ENCODE results near the gene AQP1.

Gene AQP1

GRCh38 chr7:30881448-30881847 lies 30.2 kb upstream of the AQP1 start:
- in situ Hi-C loops (cut with HindIII; ENCODE audit: low sequenced_read_pairs), result no loop called here

- in situ Hi-C loops (cut with HindIII; ENCODE audit: low sequenced_read_pairs), result no loop called here
These were observed 26.8 kb upstream of the AQP1 start for GRCh38 chr7:30884881-30885280.

GRCh38 chr7:30886608-30887011 lies 25.0 kb upstream of the AQP1 start:
- in situ Hi-C loops (cut with HindIII; ENCODE audit: low sequenced_read_pairs), result no loop called here

- in situ Hi-C loops (cut with HindIII; ENCODE audit: low sequenced_read_pairs), result no loop called here
These were observed 24.2 kb upstream of the AQP1 start for GRCh38 chr7:30887464-30887872.

- in situ Hi-C loops (cut with HindIII; ENCODE audit: low sequenced_read_pairs), result no loop called here
These were observed 22.9 kb upstream of the AQP1 start for GRCh38 chr7:30888747-30889146.

- in situ Hi-C loops (cut with HindIII; ENCODE audit: low sequenced_read_pairs), result no loop called here
These were observed 21.4 kb upstream of the AQP1 start for GRCh38 chr7:30890226-30890625.

- in situ Hi-C loops (cut with HindIII; ENCODE audit: low sequenced_read_pairs), result no loop called here
These were observed 18.3 kb upstream of the AQP1 start for GRCh38 chr7:30893357-30893756.

- in situ Hi-C loops (cut with HindIII; ENCODE audit: low sequenced_read_pairs), result no loop called here
These were observed 17.6 kb upstream of the AQP1 start for GRCh38 chr7:30894009-30894408.

- in situ Hi-C loops (cut with HindIII; ENCODE audit: low sequenced_read_pairs), result no loop called here
These were observed 16.6 kb upstream of the AQP1 start for GRCh38 chr7:30894866-30895605.

GRCh38 chr7:30896036-30896435 lies 15.6 kb upstream of the AQP1 start:
- in situ Hi-C loops (cut with HindIII; ENCODE audit: low sequenced_read_pairs), result no loop called here

- in situ Hi-C loops (cut with HindIII; ENCODE audit: low sequenced_read_pairs), result no loop called here
These were observed 14.6 kb upstream of the AQP1 start for GRCh38 chr7:30896783-30897637.

- in situ Hi-C loops (cut with HindIII; ENCODE audit: low sequenced_read_pairs), result no loop called here
These were observed 13.9 kb upstream of the AQP1 start for GRCh38 chr7:30897770-30898169.

GRCh38 chr7:30898411-30898810 lies 13.2 kb upstream of the AQP1 start:
- in situ Hi-C loops (cut with HindIII; ENCODE audit: low sequenced_read_pairs), result no loop called here

GRCh38 chr7:30899066-30899465 lies 12.6 kb upstream of the AQP1 start:
- in situ Hi-C loops (cut with HindIII; ENCODE audit: low sequenced_read_pairs), result no loop called here

- in situ Hi-C loops (cut with HindIII; ENCODE audit: low sequenced_read_pairs), result no loop called here
These were observed 12.0 kb upstream of the AQP1 start for GRCh38 chr7:30899630-30900029.

- in situ Hi-C loops (cut with HindIII; ENCODE audit: low sequenced_read_pairs), result no loop called here
These were observed 11.6 kb upstream of the AQP1 start for GRCh38 chr7:30900053-30900452.

- in situ Hi-C loops (cut with HindIII; ENCODE audit: low sequenced_read_pairs), result no loop called here
These were observed 10.8 kb upstream of the AQP1 start for GRCh38 chr7:30900803-30901362.

GRCh38 chr7:30901856-30902255 lies 9.8 kb upstream of the AQP1 start:
- in situ Hi-C loops (cut with HindIII; ENCODE audit: low sequenced_read_pairs), result no loop called here

- in situ Hi-C loops (cut with HindIII; ENCODE audit: low sequenced_read_pairs), result no loop called here
These were observed 9.2 kb upstream of the AQP1 start for GRCh38 chr7:30902466-30902865.

- in situ Hi-C loops (cut with HindIII; ENCODE audit: low sequenced_read_pairs), result no loop called here
These were observed 8.5 kb upstream of the AQP1 start for GRCh38 chr7:30903146-30903545.

- in situ Hi-C loops (cut with HindIII; ENCODE audit: low sequenced_read_pairs), result no loop called here
These were observed 7.1 kb upstream of the AQP1 start for GRCh38 chr7:30904561-30904960.
